Astrocyte (in vitro differentiated cells and primary cell): ENCODE data around the gene ASAH2.

Source experiments
- CTCF ChIP-seq: IDR thresholded peaks from 2 replicates; pipeline ENCODE4 v1.5.1; 2011; ENCODE audit warnings: low read depth, mild to moderate bottlenecking, inconsistent platforms, low read length, moderate library complexity; ENCODE audit not compliant: insufficient read depth
- EZH2 ChIP-seq: IDR thresholded peaks from 2 replicates; pipeline ENCODE4 v1.6.1; 2012; ENCODE audit warnings: mild to moderate bottlenecking, low read length, inconsistent platforms; ENCODE audit not compliant: insufficient read depth

- TF ChIP-seq CTCF (no peak), EZH2 (no peak)
Observed at GRCh38 chr10:50226610-50227009, 24.7 kb downstream of the ASAH2 start.
